Activated gamma-delta T cell (primary cell): ENCODE results near the gene CMPK1.
"Not testable (repeated sequence)": the region's sequence is repeated elsewhere in the genome, so short reads cannot be mapped to it uniquely, and the experiment has no call there.

ENCODE experiments used
- DNase-seq: peaks from one replicate; lab custom pipeline; 2025; lab: John Stamatoyannopoulos, UW
- total RNA-seq, 2 donors: gene quantifications; one replicate each; lab custom pipeline; 2026; lab: John Stamatoyannopoulos, UW

CMPK1 gene, protein sequence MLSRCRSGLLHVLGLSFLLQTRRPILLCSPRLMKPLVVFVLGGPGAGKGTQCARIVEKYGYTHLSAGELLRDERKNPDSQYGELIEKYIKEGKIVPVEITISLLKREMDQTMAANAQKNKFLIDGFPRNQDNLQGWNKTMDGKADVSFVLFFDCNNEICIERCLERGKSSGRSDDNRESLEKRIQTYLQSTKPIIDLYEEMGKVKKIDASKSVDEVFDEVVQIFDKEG
- 196 to 222 reads per million in 2 donors for total RNA-seq

DNA sequence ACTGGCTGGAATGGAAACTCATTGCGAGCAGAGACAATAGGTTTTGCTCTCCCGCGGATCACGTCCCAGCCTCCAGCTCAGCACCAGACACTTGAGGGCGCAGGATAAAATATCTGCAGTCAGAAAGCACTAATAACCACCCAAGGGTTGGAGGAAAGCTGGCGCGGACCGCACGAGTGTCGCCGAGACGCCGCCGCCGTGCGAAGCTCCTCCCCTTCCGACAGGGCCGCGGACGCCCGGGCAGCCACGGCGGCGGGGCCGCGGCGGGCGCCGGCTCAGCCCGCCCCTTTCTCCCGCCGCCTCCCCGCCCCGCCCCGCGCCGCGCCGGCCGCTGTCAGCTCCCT is at the start of gene CMPK1:
Gene CMPK1 (plus strand): TSS at position 213 of the 344 bp plus-strand sequence. CDS start 156 bp downstream, outside the sequence.
- peak; percentile 65 for DNase-seq

DNA sequence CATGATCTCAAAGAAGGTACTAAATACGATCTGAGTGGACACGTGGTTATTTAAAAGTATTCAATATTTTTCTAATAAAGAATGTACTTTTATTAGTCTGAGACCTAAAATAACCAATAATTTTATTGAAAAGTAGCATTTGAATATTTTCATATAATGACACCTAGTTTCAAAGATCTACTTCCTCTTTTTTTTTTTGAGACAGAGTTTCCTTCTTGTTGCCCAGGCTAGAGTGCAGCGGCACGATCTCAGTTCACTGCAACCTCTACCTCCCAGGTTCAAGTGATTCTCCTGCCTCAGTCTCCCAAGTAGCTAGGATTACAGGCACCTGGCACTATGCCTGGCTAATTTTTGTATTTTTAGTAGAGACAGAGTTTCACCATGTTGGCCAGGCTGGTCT is 45.5 kb upstream of the CMPK1 start:
- DNase-seq, result not testable (repeated sequence)

DNA sequence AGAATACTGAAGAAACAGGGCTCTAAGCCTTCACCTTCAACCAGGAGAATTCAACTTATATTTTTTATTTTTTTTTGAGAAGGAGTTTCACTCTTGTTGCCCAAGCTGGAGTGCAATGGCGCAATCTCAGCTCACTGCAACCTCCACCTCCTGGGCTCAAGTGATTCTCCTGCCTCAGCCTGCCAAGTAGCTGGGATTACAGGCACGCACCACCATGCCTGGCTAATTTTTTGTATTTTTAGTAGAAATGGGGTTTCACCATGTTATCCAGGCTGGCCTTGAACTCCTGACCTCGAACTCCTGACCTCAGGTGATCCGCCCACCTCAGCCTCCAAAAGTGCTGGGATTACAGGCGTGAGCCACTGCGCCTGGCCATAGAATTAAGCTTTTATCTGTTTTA is 38.7 kb upstream of the CMPK1 start:
- not testable (repeated sequence) for DNase-seq

DNA sequence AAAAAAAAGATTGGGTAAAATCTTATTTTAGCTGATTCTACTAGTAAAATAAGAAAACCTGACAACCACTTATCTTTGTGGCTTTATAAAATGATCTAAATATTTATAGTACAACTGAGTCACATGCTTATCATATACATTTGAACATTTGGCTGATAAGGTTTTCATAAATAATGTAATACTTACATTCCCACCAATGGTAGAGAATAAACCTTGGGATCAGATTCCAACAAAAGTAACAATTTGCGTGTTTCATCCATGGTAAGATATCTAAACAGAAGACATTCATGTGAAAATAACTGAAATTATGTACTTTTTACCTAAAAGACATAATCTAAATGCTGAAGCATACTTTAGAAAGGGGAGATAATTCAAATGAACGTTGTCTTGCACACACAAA is 38.0 kb upstream of the CMPK1 start:
- DNase-seq, result no peak

DNA sequence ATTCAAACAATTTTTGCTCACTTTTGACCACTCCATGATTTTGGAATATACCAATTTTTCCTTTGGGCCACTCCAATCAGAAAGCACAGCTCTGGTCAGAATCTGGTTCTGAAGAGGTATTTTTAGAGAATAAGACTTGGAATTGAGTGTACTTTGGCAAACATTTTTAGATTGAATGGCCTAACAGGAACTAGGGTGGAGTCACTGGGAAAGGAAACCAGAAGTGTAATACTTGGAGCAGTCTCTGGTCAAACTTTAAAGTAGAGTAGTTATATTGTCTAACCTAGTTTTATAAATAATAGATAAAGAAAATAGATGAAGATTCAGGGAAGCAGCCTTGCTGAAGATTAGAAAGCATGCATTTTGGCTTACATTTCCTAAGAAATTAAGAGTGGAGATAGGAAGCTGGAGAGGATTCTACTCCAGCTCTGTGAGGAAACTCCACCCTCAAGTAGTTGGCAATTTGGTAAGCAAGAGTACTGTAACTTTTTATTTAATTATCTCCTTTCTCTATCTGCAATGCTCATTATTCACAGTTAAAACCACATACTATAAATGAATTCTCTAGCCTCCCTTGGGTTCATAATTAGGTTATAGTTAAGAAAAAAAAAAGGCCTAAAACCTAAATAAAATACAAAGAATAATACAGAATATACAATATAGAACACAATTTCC is 35.4 kb upstream of the CMPK1 start:
- no peak for DNase-seq

DNA sequence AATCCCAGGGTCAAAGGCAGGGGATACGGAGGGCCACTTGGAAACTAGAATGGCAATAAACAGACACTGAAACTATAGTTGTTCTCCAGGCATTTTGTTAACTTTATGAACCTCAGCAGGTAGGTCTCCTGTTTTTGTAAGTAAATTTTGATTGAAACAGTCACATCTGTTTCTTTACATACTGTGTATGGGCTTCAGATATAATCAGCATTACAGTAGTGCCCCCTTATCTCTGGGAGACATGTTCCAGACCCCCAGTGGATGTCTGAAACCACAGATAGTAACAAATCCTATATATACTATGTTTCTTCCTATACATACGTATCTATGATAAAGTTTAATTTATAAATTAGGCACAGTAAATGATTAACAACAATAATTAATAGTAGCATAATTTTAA is 31.1 kb upstream of the CMPK1 start:
- no peak for DNase-seq

DNA sequence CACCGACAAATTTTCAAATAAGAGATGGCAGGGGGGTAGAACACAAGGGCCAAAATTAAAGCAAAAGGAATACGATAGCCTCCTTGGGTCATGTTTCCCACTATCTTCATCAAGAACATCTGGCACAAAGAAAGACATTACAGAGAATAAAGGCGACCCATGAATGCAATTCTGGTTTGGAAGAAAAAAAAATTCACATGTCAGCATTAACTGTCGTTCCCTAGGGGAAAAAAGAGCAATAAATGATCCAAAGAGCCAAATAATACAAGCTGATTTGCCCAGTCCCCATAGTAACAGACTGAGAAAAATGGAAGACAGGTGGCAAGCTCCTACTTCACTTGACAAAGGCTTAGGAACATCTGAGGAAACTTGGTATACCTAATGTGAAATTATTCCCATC is 24.2 kb upstream of the CMPK1 start:
- DNase-seq, result no peak

DNA sequence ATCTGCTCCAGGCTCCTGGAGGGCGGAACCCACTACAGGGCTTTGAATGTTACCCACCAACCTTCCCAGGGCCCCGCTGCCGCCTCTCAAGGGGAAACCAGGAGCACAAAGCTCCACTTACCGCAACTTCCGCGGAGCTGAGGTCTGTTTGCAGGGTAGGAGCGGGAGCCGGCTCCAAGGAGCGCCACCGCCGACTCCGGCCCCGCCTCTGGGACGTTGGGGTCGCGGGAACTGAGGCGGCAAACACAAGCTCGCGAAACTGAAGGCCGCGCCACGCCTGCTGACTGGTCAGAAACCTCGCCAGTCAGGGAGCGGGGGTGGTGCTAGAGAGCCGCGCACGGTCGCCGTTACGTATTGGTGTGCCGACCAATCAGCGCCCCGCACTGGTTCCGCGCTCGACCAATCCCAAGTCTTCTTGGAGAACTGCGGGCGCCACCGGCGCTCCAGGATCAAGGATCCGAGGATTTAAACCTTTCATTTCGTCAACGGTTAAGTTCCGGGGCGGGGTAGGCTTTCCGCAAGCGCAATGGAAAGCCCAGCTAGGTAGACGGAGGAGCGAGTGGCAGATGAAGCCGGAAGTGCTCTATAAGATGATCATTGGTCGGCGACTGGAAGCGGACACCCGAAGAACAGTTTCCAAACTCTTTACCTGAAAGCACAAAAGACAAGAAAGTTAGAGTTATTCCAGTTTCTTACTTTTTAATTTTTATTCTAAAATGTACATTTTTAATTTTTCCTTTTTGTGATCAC is 19.5 kb upstream of the CMPK1 start, which contains the start of gene STIL:
Gene STIL (minus strand): TSS at position 233 of the 750 bp plus-strand sequence. CDS start 3,828 bp downstream, outside the sequence.
- peak; percentile 91 for DNase-seq

DNA sequence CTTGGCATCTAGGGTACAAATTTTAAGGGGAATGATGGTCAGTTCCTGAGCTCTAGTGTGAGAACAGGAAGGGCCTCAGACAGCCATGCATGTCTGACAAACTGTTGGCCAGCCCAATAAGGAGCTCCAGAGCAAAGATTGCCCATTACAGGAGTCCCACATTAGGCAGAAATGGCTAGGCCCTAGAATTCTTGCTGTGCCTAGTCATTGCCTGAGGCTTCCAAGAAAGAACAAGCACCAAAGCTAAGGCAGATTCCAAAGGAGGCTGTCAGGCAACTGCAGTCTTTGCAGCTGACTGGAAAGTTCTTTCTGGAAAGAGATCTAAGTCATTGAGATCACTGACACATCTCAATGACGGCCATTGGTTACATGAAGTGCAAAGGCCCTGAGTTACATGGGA is 15.7 kb upstream of the CMPK1 start:
- no peak for DNase-seq

DNA sequence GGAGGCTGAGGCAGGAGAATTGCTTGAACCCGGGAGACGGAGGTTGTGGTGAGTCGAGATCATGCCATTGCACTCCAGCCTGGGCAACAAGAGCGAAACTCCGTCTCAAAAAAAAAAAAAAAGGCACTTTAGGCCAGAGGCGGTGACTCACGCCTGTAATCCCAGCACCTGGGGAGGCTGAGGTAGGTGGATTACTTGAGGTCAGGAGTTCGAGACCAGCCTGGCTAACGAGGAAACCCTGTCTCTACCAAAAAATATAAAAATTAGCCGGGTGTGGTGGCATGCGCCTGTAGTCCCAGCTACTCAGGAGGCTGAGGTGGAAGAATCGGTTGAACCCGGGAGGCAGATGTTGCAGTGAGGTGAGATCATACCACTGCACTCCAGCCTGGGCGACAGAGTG is 13.6 kb upstream of the CMPK1 start:
- DNase-seq, result not testable (repeated sequence)

DNA sequence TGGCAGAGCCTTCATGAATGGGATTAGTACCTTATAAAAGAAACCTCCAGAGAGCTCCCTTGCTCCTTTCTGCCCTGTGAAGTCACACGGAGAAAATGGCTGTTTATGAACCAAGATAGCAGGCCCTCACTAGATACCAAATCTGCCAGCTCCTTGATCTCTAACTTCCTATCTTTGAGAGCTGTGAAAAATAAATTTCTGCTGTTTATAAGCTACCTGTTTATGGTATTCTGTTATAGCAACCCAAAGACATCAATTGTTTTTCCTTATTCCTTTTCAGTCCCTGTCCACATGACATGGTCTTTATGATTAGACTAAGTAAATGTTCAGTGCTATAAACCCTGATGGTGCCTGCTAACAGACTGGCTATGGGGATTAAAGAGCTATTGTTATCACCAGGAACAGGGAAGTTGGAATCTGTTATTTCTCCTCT is 10.0 kb upstream of the CMPK1 start:
- DNase-seq, result no peak

DNA sequence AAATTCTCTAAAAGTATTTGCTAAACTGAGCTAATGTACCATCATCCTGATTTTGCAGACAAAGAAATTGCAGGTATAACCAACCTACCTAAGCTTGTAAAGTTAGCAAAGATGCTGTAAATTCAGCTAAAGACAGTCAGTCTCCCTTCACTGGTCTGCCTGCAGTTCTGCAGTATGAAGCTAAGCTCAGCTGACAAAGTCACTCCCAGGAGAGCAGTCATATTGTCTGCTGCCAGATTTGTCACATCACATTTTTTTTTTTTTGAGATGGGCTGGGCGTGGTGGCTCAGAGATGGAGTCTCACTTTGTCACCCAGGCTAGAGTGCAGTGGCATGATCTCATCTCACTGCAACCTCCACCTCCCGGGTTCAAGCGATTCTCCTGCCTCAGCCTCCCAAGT is 8.9 kb upstream of the CMPK1 start:
- DNase-seq, result no peak

DNA sequence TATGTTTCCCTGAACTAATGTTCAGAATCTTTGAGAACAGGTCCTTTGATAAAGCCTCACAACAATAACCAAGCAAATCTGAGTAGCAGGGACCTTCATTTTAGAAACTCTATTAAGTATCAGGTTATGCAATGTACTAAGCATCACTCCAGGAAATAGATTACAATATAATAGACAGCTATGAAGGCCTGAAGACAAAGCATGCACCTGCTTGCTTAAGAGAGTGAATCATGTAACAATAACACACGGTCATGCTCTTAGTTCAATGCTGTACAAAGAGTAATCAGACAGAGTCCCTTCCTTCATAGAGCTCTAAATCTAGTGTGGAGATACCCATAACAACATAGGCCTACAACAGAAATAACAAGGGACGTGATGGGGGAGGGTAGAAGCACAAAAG is 8.1 kb upstream of the CMPK1 start:
- no peak for DNase-seq

DNA sequence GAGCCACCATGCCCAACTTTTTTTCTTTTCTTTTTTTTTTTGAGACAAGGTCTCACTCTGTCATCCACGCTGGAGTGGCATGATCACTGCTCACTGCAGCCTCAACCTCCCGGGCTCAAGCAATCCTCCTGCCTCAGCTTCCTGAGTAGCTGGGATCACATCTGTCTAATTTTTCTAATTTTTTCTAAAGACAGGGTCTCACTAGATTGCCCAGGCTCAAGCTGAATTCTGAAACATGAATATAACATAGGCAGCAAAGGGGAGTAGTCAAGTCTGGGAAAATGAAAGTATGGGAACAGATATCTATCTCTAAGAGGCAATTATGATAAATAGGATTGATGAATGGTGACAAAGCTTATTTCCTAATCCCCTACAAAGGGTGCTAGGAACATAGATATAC is 7.3 kb upstream of the CMPK1 start:
- no peak for DNase-seq

DNA sequence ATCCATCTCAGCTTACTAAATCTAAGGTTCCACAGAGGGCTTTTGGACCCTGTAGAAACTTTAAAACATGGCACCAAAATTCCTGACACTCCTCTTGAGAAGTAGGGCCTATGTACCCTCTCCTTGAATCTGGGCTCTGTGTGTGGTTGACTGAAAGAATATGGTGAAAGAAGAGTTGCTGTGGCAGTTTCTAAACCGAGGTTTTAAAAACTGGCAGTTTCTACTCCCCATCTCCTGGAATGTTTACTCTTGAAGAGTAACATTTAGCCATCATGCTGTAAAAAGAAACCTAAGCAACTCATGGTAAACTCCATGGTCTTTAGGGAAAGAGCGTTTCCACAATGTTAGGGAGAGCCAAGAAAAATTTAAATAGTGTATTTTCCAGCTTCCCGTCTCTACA is 4.6 kb upstream of the CMPK1 start:
- DNase-seq, result no peak

DNA sequence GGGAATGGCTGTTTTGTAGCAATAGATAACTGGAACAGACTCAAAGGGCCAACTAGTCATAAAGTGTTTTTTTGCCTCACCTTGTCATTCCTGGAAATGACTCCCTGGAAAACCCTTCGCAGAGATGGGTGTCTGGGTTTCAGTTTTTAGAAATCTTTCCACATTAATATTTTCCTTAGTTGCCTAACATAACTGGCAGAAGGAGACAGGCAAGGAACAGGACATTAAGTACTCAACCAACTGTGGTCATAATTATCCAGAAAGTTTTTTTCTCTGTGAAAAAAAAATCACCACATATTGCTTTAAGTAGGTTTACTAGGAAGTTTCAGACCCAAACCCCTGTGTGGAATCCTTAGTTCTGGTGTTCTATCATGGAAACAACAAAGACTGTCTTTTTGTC is 3.4 kb upstream of the CMPK1 start:
- no peak for DNase-seq

DNA sequence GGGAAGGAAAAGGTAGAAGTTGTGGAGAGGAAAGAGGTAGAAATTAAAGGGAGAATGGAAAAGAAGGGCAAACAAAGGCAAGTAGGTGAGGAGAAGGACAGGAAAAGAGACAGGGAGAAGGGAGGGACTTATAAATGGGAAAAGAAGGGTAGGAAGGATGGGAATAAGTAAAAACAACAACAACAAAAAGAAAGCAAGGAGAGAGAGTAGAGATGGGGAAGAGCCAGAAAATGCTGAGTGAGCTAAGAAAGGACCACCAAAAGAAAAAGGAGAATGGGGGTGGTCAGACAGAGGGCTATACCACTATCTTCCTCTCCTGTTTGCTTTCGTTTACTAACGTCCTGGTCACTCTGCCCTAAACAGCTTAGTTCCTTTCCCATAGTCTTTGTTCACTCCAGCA is 1.7 kb upstream of the CMPK1 start:
- no peak for DNase-seq

DNA sequence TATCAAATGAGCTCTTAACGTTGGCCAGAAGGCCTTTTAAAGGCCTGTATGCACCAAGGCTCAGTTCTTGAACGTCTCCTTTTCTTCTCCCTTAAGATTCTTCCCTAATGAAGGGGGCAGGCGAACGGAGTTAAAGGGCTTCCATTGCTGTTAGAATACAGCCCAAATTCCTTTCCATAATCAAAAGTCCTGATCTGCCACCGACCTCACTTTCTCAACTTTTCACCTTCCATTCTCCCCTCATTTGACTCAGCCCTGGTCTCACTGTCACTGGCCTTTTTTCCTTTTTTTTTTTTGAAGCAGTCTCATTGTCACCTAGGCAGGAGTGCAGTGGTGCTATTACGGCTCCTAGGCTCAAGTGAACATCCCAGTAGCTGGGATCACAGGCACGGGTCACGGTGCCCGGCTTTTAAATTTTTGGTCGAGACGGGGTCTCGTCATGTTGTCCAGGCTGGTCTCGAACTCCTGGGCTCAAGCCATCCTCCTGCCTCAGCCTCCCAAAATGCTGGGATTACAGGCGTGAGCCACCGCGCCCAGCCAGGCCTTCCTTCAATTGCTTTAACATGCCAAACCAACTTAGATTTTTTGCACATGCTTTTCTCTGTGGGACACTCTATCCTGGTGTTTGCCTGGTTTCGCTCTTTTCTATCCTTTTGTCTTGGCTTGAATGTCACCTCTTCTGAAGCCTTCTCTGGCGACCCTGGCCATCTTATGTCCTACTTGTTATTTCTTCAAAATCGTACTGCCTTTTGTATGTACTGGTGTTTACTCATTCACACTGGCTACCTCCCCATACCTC is 612 bp upstream of the CMPK1 start:
- DNase-seq, result no peak

DNA sequence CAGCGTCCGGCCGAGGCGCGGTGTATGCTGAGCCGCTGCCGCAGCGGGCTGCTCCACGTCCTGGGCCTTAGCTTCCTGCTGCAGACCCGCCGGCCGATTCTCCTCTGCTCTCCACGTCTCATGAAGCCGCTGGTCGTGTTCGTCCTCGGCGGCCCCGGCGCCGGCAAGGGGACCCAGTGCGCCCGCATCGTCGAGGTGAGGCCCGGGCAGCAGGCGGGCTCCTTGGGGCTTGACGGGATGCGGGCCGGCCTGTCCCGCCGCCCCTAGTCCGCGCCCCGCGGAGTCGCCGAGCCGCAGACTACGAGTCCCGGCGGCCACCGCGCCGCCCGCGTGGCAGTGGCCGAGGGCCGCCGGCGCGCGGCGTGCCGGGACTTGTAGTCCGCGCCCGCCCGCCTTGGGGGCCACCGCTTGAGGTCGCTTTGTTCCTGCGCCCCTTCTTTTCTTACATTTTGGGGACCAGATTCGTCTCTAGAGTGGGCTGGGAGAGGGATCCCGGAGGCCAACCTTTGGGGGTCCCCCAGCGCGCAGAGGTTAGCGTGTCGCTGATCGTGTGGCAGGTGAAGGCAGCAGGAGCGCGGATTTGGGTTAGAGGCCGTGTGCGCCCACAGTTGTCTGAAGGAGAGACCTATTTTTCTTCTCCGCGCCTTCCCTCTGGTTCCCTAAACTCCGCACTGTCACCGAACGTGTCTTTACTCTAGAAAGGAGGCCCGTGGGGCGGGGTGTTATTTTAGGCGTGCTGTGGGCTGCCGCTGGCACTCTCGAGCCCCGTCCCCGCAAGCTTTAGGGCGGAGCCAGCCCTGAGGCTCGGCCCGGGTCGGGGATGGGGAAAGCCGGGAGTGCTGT is 553 bp downstream of the CMPK1 start:
- DNase-seq, result peak; percentile 66

DNA sequence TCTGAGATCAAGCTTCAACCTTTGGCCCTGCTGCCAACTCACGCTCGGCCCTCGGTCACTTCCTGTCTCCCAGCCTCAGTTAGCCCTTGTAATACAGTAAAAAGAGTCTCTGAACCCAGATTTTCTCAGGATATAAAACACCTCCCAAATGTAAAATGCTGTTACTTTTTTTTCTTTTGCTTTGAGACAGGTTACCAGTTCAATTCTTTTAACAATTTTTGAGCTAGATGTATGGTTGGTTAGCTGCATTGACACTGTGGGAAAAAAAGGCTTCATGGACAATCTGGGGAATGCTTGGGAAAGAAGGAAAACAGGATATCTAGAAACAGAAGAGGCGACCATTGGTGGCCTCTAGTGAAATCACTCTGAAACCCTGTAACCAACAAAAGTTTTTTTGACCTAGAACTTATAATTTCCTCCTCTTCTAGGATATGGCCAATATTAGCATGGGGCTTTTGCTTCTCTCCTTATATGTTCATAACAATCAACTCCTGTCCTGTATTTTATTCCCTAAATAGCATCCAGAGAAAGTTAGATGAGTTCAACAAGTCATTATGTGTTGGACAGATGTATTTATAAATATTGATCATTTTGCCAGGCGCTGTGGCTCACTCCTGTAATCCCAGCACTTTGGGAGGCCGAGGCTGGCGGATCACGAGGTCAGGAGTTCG is 1.3 kb downstream of the CMPK1 start:
- no peak for DNase-seq

DNA sequence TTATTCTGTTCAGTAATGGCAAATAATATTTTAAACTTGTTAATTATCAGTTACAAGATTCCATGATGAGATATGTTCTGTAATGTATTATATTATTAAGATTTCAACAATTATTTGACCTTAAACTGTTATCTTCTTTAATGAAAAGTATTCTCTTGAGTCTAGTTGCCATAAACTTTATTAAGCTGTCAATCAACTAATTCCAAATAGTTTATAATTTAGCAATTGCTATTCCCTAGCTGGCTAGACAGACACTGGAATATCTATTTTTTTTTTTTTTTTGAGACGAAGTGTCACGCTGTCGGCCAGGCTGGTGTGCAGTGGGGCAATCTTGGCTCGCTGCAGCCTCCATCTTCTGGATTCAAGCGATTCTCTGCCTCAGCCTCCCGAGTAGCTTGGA is 3.8 kb downstream of the CMPK1 start:
- DNase-seq, result no peak
